Nephron (organoid): ENCODE data around the gene CARD8.
"Not testable (repeated sequence)": the region's sequence is repeated elsewhere in the genome, so short reads cannot be mapped to it uniquely, and the experiment has no call there.

Experiments used
- H3K27ac Mint-ChIP-seq, 3 experiments: 2 replicates each; pipeline ENCODE4 v1.8.0; 2020; ENCODE audit warnings: mixed read lengths in 3 of 3, mild to moderate bottlenecking in 2 of 3, moderate library complexity in 1 of 3
- H3K27me3 Mint-ChIP-seq: 2 replicates; pipeline ENCODE4 v1.8.0; 2021; ENCODE audit warnings: low read depth, mild to moderate bottlenecking, moderate library complexity, mixed read lengths
- H3K36me3 Mint-ChIP-seq: 2 replicates; pipeline ENCODE4 v1.8.0; 2020; ENCODE audit warnings: low read depth, mixed read lengths
- H3K4me1 Mint-ChIP-seq: 2 replicates; pipeline ENCODE4 v1.8.0; 2020; ENCODE audit warnings: mixed read lengths
- H3K4me3 Mint-ChIP-seq, 3 experiments: 2 replicates each; pipeline ENCODE4 v1.8.0; 2020; ENCODE audit warnings: mild to moderate bottlenecking in 3 of 3, mixed read lengths in 3 of 3, moderate library complexity in 2 of 3
- H3K9me3 Mint-ChIP-seq: 2 replicates; pipeline ENCODE4 v1.8.0; 2020; ENCODE audit warnings: mixed read lengths
- CTCF ChIP-seq, 3 experiments: fragments of 200-600 bp; sonication (generic); IDR thresholded peaks; one replicate each; pipeline ENCODE4 v1.5.0; 2021; ENCODE audit warnings: antibody characterized with exemption in 3 of 3; ENCODE audit not compliant: unreplicated experiment in 3 of 3

CARD8 gene

GRCh38 chr19:48297975-48298374, 42.3 kb upstream of the CARD8 start:
- no peak for TF ChIP-seq CTCF (IDR thresholded peaks at IDR 0.05; ENCODE audit: unreplicated experiment in 3 of 3)
- no peak overlapping the region for H3K27ac Mint-ChIP-seq
- no peaks in the 10 kb centered on the region for H3K36me3 Mint-ChIP-seq
- no peaks in the 10 kb centered on the region for H3K4me1 Mint-ChIP-seq
- H3K9me3 Mint-ChIP-seq, result no peaks in the 10 kb centered on the region
- no peak overlapping the region for H3K4me3 Mint-ChIP-seq
- no peaks in the 10 kb centered on the region for H3K27me3 Mint-ChIP-seq

GRCh38 chr19:48296963-48297734, 41.4 kb upstream of the CARD8 start:
- Mint-ChIP-seq H3K9me3 (no peaks in the 10 kb centered on the region), H3K4me1 (no peaks in the 10 kb centered on the region), H3K27ac (no peak overlapping the region), H3K27me3 (no peaks in the 10 kb centered on the region), H3K4me3 (no peak overlapping the region), H3K36me3 (no peaks in the 10 kb centered on the region)
- TF ChIP-seq CTCF (IDR thresholded peaks at IDR 0.05; ENCODE audit: unreplicated experiment in 3 of 3), result no peak

GRCh38 chr19:48295458-48295857, 39.7 kb upstream of the CARD8 start:
- H3K9me3 Mint-ChIP-seq, result no peaks in the 10 kb centered on the region
- peaks cover 8% of the 10 kb centered on the region for H3K4me1 Mint-ChIP-seq
- no peaks in the 10 kb centered on the region for H3K36me3 Mint-ChIP-seq
- no peaks in the 10 kb centered on the region for H3K27me3 Mint-ChIP-seq
- H3K27ac Mint-ChIP-seq, result no peak overlapping the region
- no peak for TF ChIP-seq CTCF (IDR thresholded peaks at IDR 0.05; ENCODE audit: unreplicated experiment in 3 of 3)
- H3K4me3 Mint-ChIP-seq, result no peak overlapping the region

GRCh38 chr19:48292798-48293197, 37.1 kb upstream of the CARD8 start:
- no peak for TF ChIP-seq CTCF (IDR thresholded peaks at IDR 0.05; ENCODE audit: unreplicated experiment in 3 of 3)
- Mint-ChIP-seq H3K27me3 (peaks cover 6% of the 10 kb centered on the region), H3K4me3 (no peak overlapping the region), H3K36me3 (peaks cover 11% of the 10 kb centered on the region), H3K9me3 (peaks cover 3% of the 10 kb centered on the region), H3K27ac (no peak overlapping the region), H3K4me1 (peaks cover 8% of the 10 kb centered on the region)

GRCh38 chr19:48291489-48291815, 35.7 kb upstream of the CARD8 start:
- Mint-ChIP-seq H3K4me3 (peak overlapping the region; percentile 80 to 88 (median 87)), H3K36me3 (peaks cover 23% of the 10 kb centered on the region), H3K27ac (peak overlapping the region in 2 of 3 experiments; percentile 71 to 82)
- H3K9me3 Mint-ChIP-seq, H3K27me3 Mint-ChIP-seq, H3K4me1 Mint-ChIP-seq: not testable (repeated sequence)

- peaks cover 6% of the 10 kb centered on the region for H3K27me3 Mint-ChIP-seq
- H3K9me3 Mint-ChIP-seq, result peaks cover 11% of the 10 kb centered on the region
- peak; percentile 93 to 98 (median 97) for TF ChIP-seq CTCF (IDR thresholded peaks at IDR 0.05; ENCODE audit: unreplicated experiment in 3 of 3)
- peak overlapping the region; percentile 80 to 88 (median 87) for H3K4me3 Mint-ChIP-seq
- H3K4me1 Mint-ChIP-seq, result peaks cover 8% of the 10 kb centered on the region
- H3K36me3 Mint-ChIP-seq, result peaks cover 28% of the 10 kb centered on the region
- peak overlapping the region; percentile 50 to 82 (median 71) for H3K27ac Mint-ChIP-seq
These were observed 35.2 kb upstream of the CARD8 start for GRCh38 chr19:48290771-48291488.
